CD4-positive, alpha-beta T cell (primary cell): ENCODE data around the gene MLLT10. TPM values are rescaled to one million over a fixed set of nuclear protein-coding genes. Genes with fewer than 3 reads are reported as not detected.
A peak's percentile ranks its signal among the peaks of the same experiment; 100 is the strongest.

Source experiments
- ATAC-seq: fragments of 200-7000 bp; cut with Tn5 transposase; one replicate; pipeline ENCODE4 v1.10.0; 2022; ENCODE audit warnings: mild to moderate bottlenecking; ENCODE audit not compliant: poor library complexity
- CTCF ChIA-PET: fragments of 350-600 bp; sonication (Branson Sonifier 250); formaldehyde crosslinking; loops from one replicate; lab custom pipeline; 2021; ENCODE audit warnings: antibody characterized with exemption, inconsistent platforms; lab: Charles Lee
- POLR2A ChIA-PET: fragments of 350-600 bp; sonication (Branson Sonifier 250); formaldehyde crosslinking; loops from one replicate; lab custom pipeline; 2021; ENCODE audit warnings: antibody characterized with exemption, inconsistent platforms; lab: Charles Lee
- DNase-seq, 14 experiments: peaks; one replicate each; pipeline ENCODE4 v3.0.0-alpha.2; 2013 to 2020; ENCODE audit warnings: mixed read lengths in 2 of 14
- H3K27ac ChIP-seq, 2 donors: one replicate each; pipeline versions ENCODE4 v1.5.1 to v1.7.0; 2013; ENCODE audit warnings: low read length in 2 of 2, low read depth in 1 of 2, mild to moderate bottlenecking in 1 of 2
- H3K27me3 ChIP-seq, 2 experiments: 1 replicate in 1 of 2; 2 replicates in 1 of 2; pipeline versions ENCODE4 v1.6.1 to v1.7.0; 2013; ENCODE audit warnings: low read length in 2 of 2, control low read depth in 1 of 2, mild to moderate bottlenecking in 1 of 2, moderate library complexity in 1 of 2; ENCODE audit not compliant: insufficient read depth in 2 of 2, control insufficient read depth in 1 of 2
- H3K36me3 ChIP-seq: one replicate; pipeline ENCODE4 v1.6.1; 2013; ENCODE audit warnings: low read length, control low read depth; ENCODE audit not compliant: insufficient read depth
- H3K4me1 ChIP-seq: one replicate; pipeline ENCODE4 v1.6.1; 2013; ENCODE audit warnings: low read length, control low read depth; ENCODE audit not compliant: insufficient read depth
- H3K4me3 ChIP-seq: one replicate; pipeline ENCODE4 v1.5.1; 2013; ENCODE audit warnings: mild to moderate bottlenecking, low read length, moderate library complexity
- H3K9me3 ChIP-seq, 2 experiments: 1 replicate in 1 of 2; 2 replicates in 1 of 2; pipeline versions ENCODE4 v1.6.1 to v1.7.0; 2013; ENCODE audit warnings: low read length in 2 of 2, mild to moderate bottlenecking in 2 of 2, control low read depth in 1 of 2, moderate library complexity in 1 of 2; ENCODE audit not compliant: control insufficient read depth in 1 of 2, insufficient read depth in 1 of 2
- H3K27ac Mint-ChIP-seq: one replicate; pipeline ENCODE4 v1.8.0; 2020; ENCODE audit warnings: mixed read lengths
- H3K27me3 Mint-ChIP-seq: one replicate; pipeline ENCODE4 v1.8.0; 2021; ENCODE audit warnings: mixed read lengths
- H3K36me3 Mint-ChIP-seq: one replicate; pipeline ENCODE4 v1.8.0; 2021; ENCODE audit warnings: low read depth, mixed read lengths
- H3K4me1 Mint-ChIP-seq: one replicate; pipeline ENCODE4 v1.8.0; 2021; ENCODE audit warnings: low read depth, mixed read lengths
- H3K4me3 Mint-ChIP-seq: one replicate; pipeline ENCODE4 v1.8.0; 2020; ENCODE audit warnings: mild to moderate bottlenecking, mixed read lengths
- H3K9me3 Mint-ChIP-seq: one replicate; pipeline ENCODE4 v1.8.0; 2020; ENCODE audit warnings: mixed read lengths
- CTCF ChIP-seq: fragments of 200-600 bp; IDR thresholded peaks from one replicate; pipeline ENCODE4 v1.8.0; 2022; ENCODE audit warnings: antibody characterized with exemption, mild to moderate bottlenecking
- intact Hi-C, 2 experiments: fragments of 100-400 bp; cut with DNase I in 1 of 2; cut with micrococcal nuclease in 1 of 2; formaldehyde crosslinking; loops; one replicate each; pipeline versions ENCODE4 v1.15.1 to v1.9.0; 2023 to 2025; cut with DNase I, micrococcal nuclease
- total RNA-seq, 174 experiments: library from RNA in 2 of 174; stranded (reverse) in 2 of 174; gene quantifications; one replicate each; pipeline ENCODE4 v1.2.3 and lab custom pipeline; 2021 to 2026

MLLT10 gene
- total RNA-seq, 2 experiments from 2014 or later: 46.0 to 64.1 TPM

GRCh38 chr10:21526188-21526859, 7.7 kb upstream of the MLLT10 start:
- peak overlapping the region; percentile 50 to 66 for H3K27ac ChIP-seq
- H3K9me3 ChIP-seq: no peaks in the 10 kb centered on the region
- Mint-ChIP-seq H3K27ac (peak overlapping the region; percentile 86), H3K9me3 (no peaks in the 10 kb centered on the region), H3K27me3 (peaks cover 28% of the 10 kb centered on the region), H3K4me3 (peak overlapping the region; percentile 98), H3K36me3 (peaks cover 10% of the 10 kb centered on the region), H3K4me1 (peaks cover 33% of the 10 kb centered on the region)
- peak overlapping the region; percentile 80 for H3K4me3 ChIP-seq
- DNase-seq (peak; percentile 36 to 82 (median 61)), ATAC-seq (peak; percentile 44)
- H3K36me3 ChIP-seq: no peaks in the 10 kb centered on the region
- CTCF ChIA-PET: interaction anchor here (0.6 to 1.4 kb wide), 2 partner anchors 30 to 31 kb away, joined by 3 read pairs; no protein-coding TSS in a partner anchor
- TF ChIP-seq CTCF: no peak
- POLR2A ChIA-PET: interaction anchor here (0.6 to 3.3 kb wide), 22 partner anchors 7 to 1104 kb away, joined by 3 to 40 read pairs (median 4); partner anchors contain the start of genes COMMD3, MLLT10 and SPAG6
- intact Hi-C loops: loop anchor here (5.0 to 10.0 kb wide), 4 partner anchors 218 to 1908 kb away; partner anchors contain the start of genes COMMD3 (in 1 of the 2) and OTUD1 (in 1 of the 2)
- H3K4me1 ChIP-seq: peaks cover 25% of the 10 kb centered on the region
- peaks cover 0 to 19% of the 10 kb centered on the region in 2 experiments for H3K27me3 ChIP-seq

- H3K27ac Mint-ChIP-seq: peak overlapping the region; percentile 86
- H3K4me1 Mint-ChIP-seq: peaks cover 33% of the 10 kb centered on the region
- peaks cover 21% of the 10 kb centered on the region for H3K27me3 Mint-ChIP-seq
- peak overlapping the region; percentile 98 for H3K4me3 Mint-ChIP-seq
- DNase-seq (peak in 12 of 14 experiments; percentile 15 to 69 (median 30)), ATAC-seq (no peak)
- no peaks in the 10 kb centered on the region for H3K9me3 Mint-ChIP-seq
- ChIA-PET CTCF (interaction anchor here (0.6 to 0.8 kb wide), 2 partner anchors 30 to 31 kb away, joined by 3 read pairs; no protein-coding TSS in a partner anchor), POLR2A (interaction anchor here (0.6 to 3.3 kb wide), 13 partner anchors 9 to 910 kb away, joined by 3 to 40 read pairs (median 4); no protein-coding TSS in a partner anchor)
- peaks cover 10% of the 10 kb centered on the region for H3K36me3 Mint-ChIP-seq
- H3K4me1 ChIP-seq: peaks cover 25% of the 10 kb centered on the region
- H3K27me3 ChIP-seq: peaks cover 0 to 13% of the 10 kb centered on the region in 2 experiments
- no peak for TF ChIP-seq CTCF
- H3K4me3 ChIP-seq: peak overlapping the region; percentile 80
- intact Hi-C loops: loop anchor here (5.0 to 10.0 kb wide), 4 partner anchors 218 to 1908 kb away; partner anchors contain the start of genes COMMD3 (in 1 of the 2) and OTUD1 (in 1 of the 2)
- H3K36me3 ChIP-seq: no peaks in the 10 kb centered on the region
- H3K27ac ChIP-seq: peak overlapping the region; percentile 50 to 66
- no peaks in the 10 kb centered on the region for H3K9me3 ChIP-seq
Observed at GRCh38 chr10:21526860-21527597, 7.0 kb upstream of the MLLT10 start.

DNA sequence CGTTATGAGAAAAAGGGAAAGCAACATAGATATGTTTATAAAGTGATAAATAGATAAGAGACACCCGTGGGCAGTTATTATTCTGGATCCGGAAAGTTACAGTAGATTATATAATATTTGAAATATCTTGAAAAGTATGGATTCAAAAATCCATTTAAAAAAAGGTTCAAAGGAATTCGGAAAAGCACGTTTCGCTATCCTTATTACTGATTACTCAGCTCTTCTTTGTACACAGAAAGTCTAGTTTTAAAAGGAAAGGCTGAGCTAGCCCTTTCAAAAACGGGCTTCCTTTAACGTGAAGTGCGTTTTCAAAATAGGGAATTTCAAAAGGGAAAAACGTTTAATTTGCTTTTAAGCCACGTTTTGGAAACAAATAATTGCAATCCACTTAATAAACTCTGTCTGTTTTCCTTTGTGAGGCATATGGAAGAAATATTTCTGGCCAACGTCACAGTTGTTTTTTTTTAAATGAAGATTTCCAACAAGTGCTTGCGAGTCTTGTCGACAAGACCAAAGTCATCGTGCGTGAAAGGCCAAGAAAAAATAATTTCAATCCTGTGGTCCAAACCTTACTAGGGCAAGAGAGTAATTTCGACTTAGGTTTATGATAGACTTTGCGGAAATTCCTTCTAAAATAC, 6.3 kb upstream of the MLLT10 start:
- H3K27me3 Mint-ChIP-seq: peaks cover 18% of the 10 kb centered on the region
- DNase-seq (no peak), ATAC-seq (no peak)
- no peaks in the 10 kb centered on the region for H3K9me3 ChIP-seq
- no peaks in the 10 kb centered on the region for H3K36me3 ChIP-seq
- peaks cover 25% of the 10 kb centered on the region for H3K4me1 ChIP-seq
- no peaks in the 10 kb centered on the region for H3K9me3 Mint-ChIP-seq
- peak overlapping the region; percentile 86 for H3K27ac Mint-ChIP-seq
- H3K4me1 Mint-ChIP-seq: peaks cover 35% of the 10 kb centered on the region
- peaks cover 0 to 9% of the 10 kb centered on the region in 2 experiments for H3K27me3 ChIP-seq
- H3K27ac ChIP-seq: no peak overlapping the region
- peak overlapping the region; percentile 80 for H3K4me3 ChIP-seq
- POLR2A ChIA-PET: interaction anchor here (0.6 to 3.3 kb wide), 9 partner anchors 9 to 909 kb away, joined by 3 to 40 read pairs (median 4); no protein-coding TSS in a partner anchor
- H3K4me3 Mint-ChIP-seq: peak overlapping the region; percentile 87
- TF ChIP-seq CTCF: no peak
- peaks cover 10% of the 10 kb centered on the region for H3K36me3 Mint-ChIP-seq
- CTCF ChIA-PET: interaction anchor here (0.8 kb wide), 1 partner anchor 31 kb away, joined by 3 read pairs; no protein-coding TSS in a partner anchor
- intact Hi-C loops: loop anchor here (5.0 to 10.0 kb wide), 4 partner anchors 217 to 1907 kb away; partner anchors contain the start of genes COMMD3 (in 1 of the 2) and OTUD1 (in 1 of the 2)
